DND-41 (cell line): ENCODE results near the gene IQSEC1.

Experiments
- EZH2 ChIP-seq: IDR thresholded peaks from 3 replicates; pipeline ENCODE4 v1.6.1; 2012; ENCODE audit warnings: borderline replicate concordance, low read depth, mild to moderate bottlenecking, moderate library complexity, low read length, inconsistent platforms; ENCODE audit not compliant: severe bottlenecking
- TF ChIP-seq, protein P1 (sequence below): IDR thresholded peaks from 2 replicates; pipeline ENCODE4 v1.5.1; 2012; ENCODE audit warnings: borderline replicate concordance, low read length, moderate library complexity, mild to moderate bottlenecking; ENCODE audit not compliant: poor library complexity, severe bottlenecking; ENCODE audit errors: extremely low read depth

DNA sequence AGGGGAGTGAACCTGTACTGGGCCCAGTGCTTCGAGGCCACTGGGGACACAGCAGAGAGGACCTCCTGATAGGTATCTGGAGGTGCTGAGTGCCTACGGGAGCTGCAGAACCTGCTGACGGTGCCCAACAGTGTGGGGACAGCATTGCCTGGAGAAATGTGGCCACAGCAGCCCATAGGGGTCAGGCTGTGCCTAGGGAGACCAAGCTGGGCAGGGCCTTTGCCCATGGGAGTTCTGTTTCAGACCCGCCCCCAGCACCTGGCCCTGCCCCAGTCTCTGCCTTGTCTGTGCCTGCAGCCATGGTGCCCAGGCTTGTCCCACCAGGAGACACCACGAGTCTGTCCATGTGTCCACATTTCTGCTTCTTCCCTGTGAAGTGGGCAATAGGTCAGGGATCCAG, 216.6 kb downstream of the IQSEC1 start:
- TF ChIP-seq, protein P1, sequence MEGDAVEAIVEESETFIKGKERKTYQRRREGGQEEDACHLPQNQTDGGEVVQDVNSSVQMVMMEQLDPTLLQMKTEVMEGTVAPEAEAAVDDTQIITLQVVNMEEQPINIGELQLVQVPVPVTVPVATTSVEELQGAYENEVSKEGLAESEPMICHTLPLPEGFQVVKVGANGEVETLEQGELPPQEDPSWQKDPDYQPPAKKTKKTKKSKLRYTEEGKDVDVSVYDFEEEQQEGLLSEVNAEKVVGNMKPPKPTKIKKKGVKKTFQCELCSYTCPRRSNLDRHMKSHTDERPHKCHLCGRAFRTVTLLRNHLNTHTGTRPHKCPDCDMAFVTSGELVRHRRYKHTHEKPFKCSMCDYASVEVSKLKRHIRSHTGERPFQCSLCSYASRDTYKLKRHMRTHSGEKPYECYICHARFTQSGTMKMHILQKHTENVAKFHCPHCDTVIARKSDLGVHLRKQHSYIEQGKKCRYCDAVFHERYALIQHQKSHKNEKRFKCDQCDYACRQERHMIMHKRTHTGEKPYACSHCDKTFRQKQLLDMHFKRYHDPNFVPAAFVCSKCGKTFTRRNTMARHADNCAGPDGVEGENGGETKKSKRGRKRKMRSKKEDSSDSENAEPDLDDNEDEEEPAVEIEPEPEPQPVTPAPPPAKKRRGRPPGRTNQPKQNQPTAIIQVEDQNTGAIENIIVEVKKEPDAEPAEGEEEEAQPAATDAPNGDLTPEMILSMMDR = no peak
- TF ChIP-seq EZH2 = no peak
